ENCODE data around the gene PEX11A.

The PEX11A gene

GRCh38 chr15:89647191-89647851 is 43.2 kb downstream of the PEX11A start:
- Histone ChIP-seq H3K36me3 (replicated peaks in 1 of 2; ENCODE audit: control insufficient read depth in 2 of 2, insufficient read depth in 2 of 2, low read length in 2 of 2) (peaks cover 18 to 37% of the 10 kb centered on the region in 2 donors), H3K4ac (ENCODE audit: low read length) (no peak overlapping the region), H2BK15ac (ENCODE audit: low read length) (no peak overlapping the region), H3K18ac (ENCODE audit: low read length) (no peak overlapping the region), H2BK120ac (ENCODE audit: low read depth, low read length) (no peak overlapping the region), H3K4me1 (ENCODE audit: control insufficient read depth in 2 of 2, insufficient read depth in 1 of 2, low read depth in 1 of 2, low read length in 2 of 2) (peaks cover 0 to 1% of the 10 kb centered on the region in 2 donors), H2AFZ (ENCODE audit: low read length) (no peak overlapping the region), H3K4me3 (ENCODE audit: low read length in 2 of 2) (no peak overlapping the region), H3K4me2 (ENCODE audit: insufficient read depth, low read length, poor library complexity, severe bottlenecking) (no peak overlapping the region), H2BK5ac (ENCODE audit: low read length) (no peak overlapping the region), H3K79me1 (ENCODE audit: low read depth, low read length) (peaks cover 5% of the 10 kb centered on the region), H3K27me3 (ENCODE audit: control insufficient read depth in 3 of 3, insufficient read depth in 3 of 3, low read depth in 1 of 3, low read length in 3 of 3) (no peaks in the 10 kb centered on the region), H2BK12ac (ENCODE audit: low read length) (no peak overlapping the region), H3K27ac (replicated peaks; ENCODE audit: low read length) (no peak overlapping the region), H4K91ac (ENCODE audit: low read depth, low read length, poor library complexity) (no peak overlapping the region), H3K9ac (ENCODE audit: low read depth, low read length, poor library complexity) (no peak overlapping the region), H3K23ac (ENCODE audit: low read depth, low read length, poor library complexity) (no peak overlapping the region), H3K9me3 (replicated peaks in 1 of 2; ENCODE audit: control insufficient read depth in 2 of 2, insufficient read depth in 1 of 2, low read depth in 1 of 2, low read length in 2 of 2) (no peaks in the 10 kb centered on the region), H3K14ac (ENCODE audit: low read length) (no peak overlapping the region), H4K8ac (ENCODE audit: low read depth, low read length) (no peak overlapping the region), H2AK5ac (ENCODE audit: low read depth, low read length) (no peak overlapping the region)
- WGBS, 2 donors (ENCODE audit: extremely low coverage in 2 of 2, insufficient read length in 2 of 2, insufficient replicate concordance in 1 of 2) = no CpG with 5 or more reads among the region's 25 CpGs
- peak; percentile 64 for DNase-seq (ENCODE audit: low spot score)

DNA sequence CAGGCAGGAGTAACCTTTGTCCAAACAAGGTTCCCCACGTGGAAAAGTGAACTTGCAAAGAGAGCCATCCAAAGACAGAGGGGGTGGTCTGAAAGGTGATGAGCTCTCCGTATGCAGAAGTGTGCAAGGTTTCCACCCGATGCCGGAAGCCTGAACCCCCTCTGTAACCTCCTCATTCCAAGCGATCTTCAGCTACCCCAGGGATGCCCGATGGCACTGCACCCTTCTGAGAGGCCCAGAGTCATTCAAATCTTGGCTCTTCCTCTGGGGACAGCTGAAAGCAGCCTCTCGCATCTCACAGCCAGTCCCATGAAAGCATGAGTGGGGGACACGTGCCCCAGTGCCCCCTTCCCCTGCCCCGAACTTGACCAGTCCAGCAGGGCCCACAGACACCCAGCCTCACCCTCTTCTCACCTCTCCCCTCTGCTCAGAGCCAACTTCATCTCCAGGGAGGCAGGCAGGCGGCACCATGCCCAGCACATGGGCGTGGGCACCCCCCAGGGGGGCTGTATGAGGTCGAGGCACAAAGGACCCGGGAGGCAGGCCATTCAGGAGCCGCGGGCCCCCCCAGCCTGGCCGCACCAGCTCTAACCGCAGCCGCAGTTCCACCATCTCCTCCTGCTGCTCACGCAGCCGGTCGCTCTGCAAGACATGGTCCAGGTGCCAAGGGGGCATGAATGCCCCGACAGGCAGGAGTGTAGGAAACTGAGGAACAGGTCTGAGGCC is 44.0 kb downstream of the PEX11A start:
- WGBS, 2 donors (ENCODE audit: extremely low coverage in 2 of 2, insufficient read length in 2 of 2, insufficient replicate concordance in 1 of 2) = no CpG with 5 or more reads among the region's 22 CpGs
- peaks cover 0 to 1% of the 10 kb centered on the region in 2 donors for H3K4me1 ChIP-seq (ENCODE audit: control insufficient read depth in 2 of 2, insufficient read depth in 1 of 2, low read depth in 1 of 2, low read length in 2 of 2)
- H2AK5ac ChIP-seq (ENCODE audit: low read depth, low read length) = no peak overlapping the region
- H3K9ac ChIP-seq (ENCODE audit: low read depth, low read length, poor library complexity) = no peak overlapping the region
- H4K91ac ChIP-seq (ENCODE audit: low read depth, low read length, poor library complexity) = no peak overlapping the region
- H2BK120ac ChIP-seq (ENCODE audit: low read depth, low read length) = no peak overlapping the region
- no peak overlapping the region for H4K8ac ChIP-seq (ENCODE audit: low read depth, low read length)
- no peaks in the 10 kb centered on the region for H3K27me3 ChIP-seq (ENCODE audit: control insufficient read depth in 3 of 3, insufficient read depth in 3 of 3, low read depth in 1 of 3, low read length in 3 of 3)
- H3K9me3 ChIP-seq (replicated peaks in 1 of 2; ENCODE audit: control insufficient read depth in 2 of 2, insufficient read depth in 1 of 2, low read depth in 1 of 2, low read length in 2 of 2) = peaks cover 0 to 1% of the 10 kb centered on the region in 2 donors
- no peak overlapping the region for H3K18ac ChIP-seq (ENCODE audit: low read length)
- H3K4ac ChIP-seq (ENCODE audit: low read length) = no peak overlapping the region
- no peak overlapping the region for H3K4me3 ChIP-seq (ENCODE audit: low read length in 2 of 2)
- H3K14ac ChIP-seq (ENCODE audit: low read length) = no peak overlapping the region
- no peak overlapping the region for H3K23ac ChIP-seq (ENCODE audit: low read depth, low read length, poor library complexity)
- no peak overlapping the region for H3K4me2 ChIP-seq (ENCODE audit: insufficient read depth, low read length, poor library complexity, severe bottlenecking)
- H2BK15ac ChIP-seq (ENCODE audit: low read length) = no peak overlapping the region
- H3K79me1 ChIP-seq (ENCODE audit: low read depth, low read length) = peaks cover 1% of the 10 kb centered on the region
- no peak for DNase-seq (ENCODE audit: low spot score)
- H2AFZ ChIP-seq (ENCODE audit: low read length) = no peak overlapping the region
- H2BK12ac ChIP-seq (ENCODE audit: low read length) = no peak overlapping the region
- H2BK5ac ChIP-seq (ENCODE audit: low read length) = no peak overlapping the region
- no peak overlapping the region for H3K27ac ChIP-seq (replicated peaks; ENCODE audit: low read length)
- H3K36me3 ChIP-seq (replicated peaks in 1 of 2; ENCODE audit: control insufficient read depth in 2 of 2, insufficient read depth in 2 of 2, low read length in 2 of 2) = peaks cover 22 to 37% of the 10 kb centered on the region in 2 donors

GRCh38 chr15:89645680-89646079 is 44.9 kb downstream of the PEX11A start:
- Histone ChIP-seq H3K27ac (replicated peaks; ENCODE audit: low read length) (no peak overlapping the region), H3K14ac (ENCODE audit: low read length) (no peak overlapping the region), H2BK15ac (ENCODE audit: low read length) (no peak overlapping the region), H3K23ac (ENCODE audit: low read depth, low read length, poor library complexity) (no peak overlapping the region), H3K27me3 (ENCODE audit: control insufficient read depth in 3 of 3, insufficient read depth in 3 of 3, low read depth in 1 of 3, low read length in 3 of 3) (no peaks in the 10 kb centered on the region), H2AFZ (ENCODE audit: low read length) (no peak overlapping the region), H3K4me2 (ENCODE audit: insufficient read depth, low read length, poor library complexity, severe bottlenecking) (no peak overlapping the region), H3K4me3 (ENCODE audit: low read length in 2 of 2) (no peak overlapping the region), H4K91ac (ENCODE audit: low read depth, low read length, poor library complexity) (no peak overlapping the region), H2BK5ac (ENCODE audit: low read length) (no peak overlapping the region), H4K8ac (ENCODE audit: low read depth, low read length) (no peak overlapping the region), H3K9me3 (replicated peaks in 1 of 2; ENCODE audit: control insufficient read depth in 2 of 2, insufficient read depth in 1 of 2, low read depth in 1 of 2, low read length in 2 of 2) (peaks cover 0 to 1% of the 10 kb centered on the region in 2 donors), H3K4me1 (ENCODE audit: control insufficient read depth in 2 of 2, insufficient read depth in 1 of 2, low read depth in 1 of 2, low read length in 2 of 2) (peaks cover 0 to 1% of the 10 kb centered on the region in 2 donors), H3K4ac (ENCODE audit: low read length) (no peak overlapping the region), H3K18ac (ENCODE audit: low read length) (no peak overlapping the region), H2AK5ac (ENCODE audit: low read depth, low read length) (no peak overlapping the region), H2BK120ac (ENCODE audit: low read depth, low read length) (no peak overlapping the region), H3K9ac (ENCODE audit: low read depth, low read length, poor library complexity) (no peak overlapping the region), H3K36me3 (replicated peaks in 1 of 2; ENCODE audit: control insufficient read depth in 2 of 2, insufficient read depth in 2 of 2, low read length in 2 of 2) (peaks cover 29 to 42% of the 10 kb centered on the region in 2 donors), H2BK12ac (ENCODE audit: low read length) (no peak overlapping the region), H3K79me1 (ENCODE audit: low read depth, low read length) (peaks cover 1% of the 10 kb centered on the region)
- no CpG with 5 or more reads among the region's 8 CpGs for whole genome bisulfite sequencing, 2 donors (ENCODE audit: extremely low coverage in 2 of 2, insufficient read length in 2 of 2, insufficient replicate concordance in 1 of 2)
- DNase-seq (ENCODE audit: low spot score) = no peak

GRCh38 chr15:89642106-89642505 is 48.4 kb downstream of the PEX11A start:
- no peak overlapping the region for H3K14ac ChIP-seq (ENCODE audit: low read length)
- no peak overlapping the region for H4K91ac ChIP-seq (ENCODE audit: low read depth, low read length, poor library complexity)
- no peak for DNase-seq (ENCODE audit: low spot score)
- H3K9ac ChIP-seq (ENCODE audit: low read depth, low read length, poor library complexity) = no peak overlapping the region
- H2AFZ ChIP-seq (ENCODE audit: low read length) = no peak overlapping the region
- H3K4me3 ChIP-seq (ENCODE audit: low read length in 2 of 2) = no peak overlapping the region
- WGBS, 2 donors (ENCODE audit: extremely low coverage in 2 of 2, insufficient read length in 2 of 2, insufficient replicate concordance in 1 of 2) = no CpG with 5 or more reads among the region's 16 CpGs
- H2BK5ac ChIP-seq (ENCODE audit: low read length) = no peak overlapping the region
- no peak overlapping the region for H3K18ac ChIP-seq (ENCODE audit: low read length)
- no peak overlapping the region for H3K4ac ChIP-seq (ENCODE audit: low read length)
- H2AK5ac ChIP-seq (ENCODE audit: low read depth, low read length) = no peak overlapping the region
- H3K4me1 ChIP-seq (ENCODE audit: control insufficient read depth in 2 of 2, insufficient read depth in 1 of 2, low read depth in 1 of 2, low read length in 2 of 2) = no peaks in the 10 kb centered on the region
- H3K23ac ChIP-seq (ENCODE audit: low read depth, low read length, poor library complexity) = no peak overlapping the region
- H3K79me1 ChIP-seq (ENCODE audit: low read depth, low read length) = no peaks in the 10 kb centered on the region
- no peak overlapping the region for H2BK12ac ChIP-seq (ENCODE audit: low read length)
- H3K27ac ChIP-seq (replicated peaks; ENCODE audit: low read length) = no peak overlapping the region
- no peak overlapping the region for H4K8ac ChIP-seq (ENCODE audit: low read depth, low read length)
- peaks cover 23 to 37% of the 10 kb centered on the region in 2 donors for H3K36me3 ChIP-seq (replicated peaks in 1 of 2; ENCODE audit: control insufficient read depth in 2 of 2, insufficient read depth in 2 of 2, low read length in 2 of 2)
- peak overlapping the region; percentile 72 for H2BK120ac ChIP-seq (ENCODE audit: low read depth, low read length)
- H3K27me3 ChIP-seq (ENCODE audit: control insufficient read depth in 3 of 3, insufficient read depth in 3 of 3, low read depth in 1 of 3, low read length in 3 of 3) = no peaks in the 10 kb centered on the region
- no peak overlapping the region for H3K4me2 ChIP-seq (ENCODE audit: insufficient read depth, low read length, poor library complexity, severe bottlenecking)
- H3K9me3 ChIP-seq (replicated peaks in 1 of 2; ENCODE audit: control insufficient read depth in 2 of 2, insufficient read depth in 1 of 2, low read depth in 1 of 2, low read length in 2 of 2) = peaks cover 0 to 4% of the 10 kb centered on the region in 2 donors
- no peak overlapping the region for H2BK15ac ChIP-seq (ENCODE audit: low read length)

Measured in neuronal stem cell (in vitro differentiated cells).